Activated naive CD4-positive, alpha-beta T cell (primary cell): ENCODE data around the gene NKX2-3.
A peak's percentile ranks its signal among the peaks of the same experiment; 100 is the strongest.

Experiments used
- DNase-seq, 4 experiments: peaks; one replicate each; lab custom pipeline; 2025; lab: John Stamatoyannopoulos, UW

NKX2-3 gene

GRCh38 chr10:99539120-99539519 lies 6.4 kb downstream of the NKX2-3 start:
- DNase-seq = no peak

GRCh38 chr10:99539820-99540219 lies 7.1 kb downstream of the NKX2-3 start:
- DNase-seq = no peak

GRCh38 chr10:99540306-99540656 lies 7.5 kb downstream of the NKX2-3 start:
- DNase-seq = no peak

- no peak for DNase-seq
Observed at GRCh38 chr10:99540657-99541531, 8.2 kb downstream of the NKX2-3 start.

- no peak for DNase-seq
Observed at GRCh38 chr10:99544322-99544721, 11.6 kb downstream of the NKX2-3 start.

GRCh38 chr10:99548041-99548530 lies 15.3 kb downstream of the NKX2-3 start:
- no peak for DNase-seq

GRCh38 chr10:99551158-99551557 lies 18.4 kb downstream of the NKX2-3 start:
- DNase-seq = no peak

GRCh38 chr10:99551616-99552015 lies 18.9 kb downstream of the NKX2-3 start:
- DNase-seq = no peak

GRCh38 chr10:99555371-99555770 lies 22.6 kb downstream of the NKX2-3 start:
- no peak for DNase-seq

- DNase-seq = no peak
Observed at GRCh38 chr10:99555825-99556523, 23.2 kb downstream of the NKX2-3 start.

GRCh38 chr10:99557044-99557443 lies 24.3 kb downstream of the NKX2-3 start:
- DNase-seq = no peak

GRCh38 chr10:99558708-99559107 lies 26.0 kb downstream of the NKX2-3 start:
- no peak for DNase-seq

GRCh38 chr10:99560277-99561126 lies 27.8 kb downstream of the NKX2-3 start:
- peak in 1 of 4 experiments; percentile 2 for DNase-seq

- no peak for DNase-seq
Observed at GRCh38 chr10:99562631-99563030, 29.9 kb downstream of the NKX2-3 start.

GRCh38 chr10:99564361-99564760 lies 31.6 kb downstream of the NKX2-3 start:
- no peak for DNase-seq

- no peak for DNase-seq
Observed at GRCh38 chr10:99565166-99565565, 32.4 kb downstream of the NKX2-3 start.

GRCh38 chr10:99569253-99569939 lies 36.7 kb downstream of the NKX2-3 start:
- no peak for DNase-seq

GRCh38 chr10:99569961-99570360 lies 37.2 kb downstream of the NKX2-3 start:
- no peak for DNase-seq

GRCh38 chr10:99571816-99572215 lies 39.1 kb downstream of the NKX2-3 start:
- DNase-seq = no peak

- no peak for DNase-seq
Observed at GRCh38 chr10:99573790-99574189, 41.0 kb downstream of the NKX2-3 start.

GRCh38 chr10:99579971-99580370 lies 47.2 kb downstream of the NKX2-3 start:
- DNase-seq = no peak
